GM12891 (cell line): ENCODE measurements around the gene DHRSX.

Experiments
- PAX5 ChIP-seq: IDR thresholded peaks from 2 replicates; pipeline ENCODE4 v1.6.1; 2011; ENCODE audit warnings: low read length, moderate library complexity, mild to moderate bottlenecking; ENCODE audit not compliant: insufficient read depth, severe bottlenecking
- POLR2A ChIP-seq: IDR thresholded peaks from 2 replicates; pipeline ENCODE4 v1.6.1; 2011; ENCODE audit warnings: low read depth, low read length, control low read depth
- POLR2AphosphoS5 ChIP-seq: IDR thresholded peaks from 2 replicates; pipeline ENCODE4 v1.6.1; 2011; ENCODE audit warnings: low read depth, low read length, control low read depth
- POU2F2 ChIP-seq: IDR thresholded peaks from 2 replicates; pipeline ENCODE4 v1.6.1; 2011; ENCODE audit warnings: low read depth, mild to moderate bottlenecking, control low read depth, low read length, moderate library complexity
- SPI1 ChIP-seq: IDR thresholded peaks from 2 replicates; pipeline ENCODE4 v1.6.1; 2011; ENCODE audit warnings: low read depth, low read length, control low read depth
- TAF1 ChIP-seq: IDR thresholded peaks from 2 replicates; pipeline ENCODE4 v1.6.1; 2011; ENCODE audit warnings: low read depth, low read length, control low read depth

GRCh38 chrX:2485789-2486345 lies 14.9 kb downstream of the DHRSX start:
- TF ChIP-seq POLR2AphosphoS5 (no peak), POLR2A (no peak), TAF1 (no peak), POU2F2 (no peak), PAX5 (no peak), SPI1 (no peak)
